Mesendoderm (in vitro differentiated cells): ENCODE results near the gene SPART.
A peak's percentile ranks its signal among the peaks of the same experiment; 100 is the strongest.
"Not testable (repeated sequence)": the region's sequence is repeated elsewhere in the genome, so short reads cannot be mapped to it uniquely, and the experiment has no call there.

Experiments
- DNase-seq: peaks from one replicate; pipeline ENCODE4 v3.0.0; 2013
- H2AK5ac ChIP-seq: 2 replicates; pipeline ENCODE4 v1.6.1; 2013; ENCODE audit warnings: low read length, inconsistent platforms
- H2BK120ac ChIP-seq: 2 replicates; pipeline ENCODE4 v1.6.1; 2013; ENCODE audit warnings: low read depth, mild to moderate bottlenecking, low read length, moderate library complexity, mixed read lengths
- H2BK15ac ChIP-seq: replicated peaks from 2 replicates; pipeline ENCODE4 v1.6.1; 2013; ENCODE audit warnings: low read depth, mild to moderate bottlenecking, moderate library complexity
- H2BK5ac ChIP-seq: 2 replicates; pipeline ENCODE4 v1.6.1; 2013; ENCODE audit warnings: low read length, inconsistent platforms
- H3K18ac ChIP-seq: 2 replicates; pipeline ENCODE4 v1.6.1; 2013; ENCODE audit warnings: mild to moderate bottlenecking, low read length, mixed read lengths
- H3K23ac ChIP-seq: one replicate; pipeline ENCODE4 v1.6.1; 2013; ENCODE audit warnings: low read length
- H3K27ac ChIP-seq: 2 replicates; pipeline ENCODE4 v1.5.1; 2013; ENCODE audit warnings: low read depth, mild to moderate bottlenecking, inconsistent platforms, low read length, moderate library complexity
- H3K27me3 ChIP-seq: 2 replicates; pipeline ENCODE4 v1.6.1; 2013; ENCODE audit warnings: low read length, control low read depth, mild to moderate bottlenecking, inconsistent platforms; ENCODE audit not compliant: insufficient read depth, poor library complexity
- H3K36me3 ChIP-seq: 2 replicates; pipeline ENCODE4 v1.6.1; 2013; ENCODE audit warnings: low read length, inconsistent platforms; ENCODE audit not compliant: control insufficient read depth, insufficient read depth
- H3K4ac ChIP-seq: one replicate; pipeline ENCODE4 v1.6.1; 2013; ENCODE audit warnings: low read depth, mild to moderate bottlenecking, low read length, moderate library complexity
- H3K4me1 ChIP-seq: 2 replicates; pipeline ENCODE4 v1.6.1; 2013; ENCODE audit warnings: low read depth, low read length, inconsistent platforms; ENCODE audit not compliant: control insufficient read depth
- H3K4me2 ChIP-seq: 2 replicates; pipeline ENCODE4 v1.6.1; 2013; ENCODE audit warnings: low read length
- H3K4me3 ChIP-seq: 2 replicates; pipeline ENCODE4 v1.5.1; 2013; ENCODE audit warnings: mild to moderate bottlenecking, low read length
- H3K56ac ChIP-seq: one replicate; pipeline ENCODE4 v1.6.1; 2013; ENCODE audit warnings: low read length
- H3K79me1 ChIP-seq: 2 replicates; pipeline ENCODE4 v1.6.1; 2013; ENCODE audit warnings: low read length, inconsistent platforms
- H3K79me2 ChIP-seq: 2 replicates; pipeline ENCODE4 v1.6.1; 2013; ENCODE audit warnings: mild to moderate bottlenecking, low read length; ENCODE audit not compliant: control insufficient read depth, insufficient read depth
- H3K9ac ChIP-seq: 2 replicates; pipeline ENCODE4 v1.6.1; 2013; ENCODE audit warnings: low read length, inconsistent platforms
- H4K5ac ChIP-seq: one replicate; pipeline ENCODE4 v1.6.1; 2013; ENCODE audit warnings: low read length
- H4K8ac ChIP-seq: one replicate; pipeline ENCODE4 v1.6.1; 2013; ENCODE audit warnings: low read depth, mild to moderate bottlenecking, control low read depth, low read length, moderate library complexity
- WGBS: extraction: QIAGEN DNeasy Blood & Tissue Kit; methylation state at CpG from one replicate; pipeline ENCODE4 v1.1.7; 2013; ENCODE audit warnings: low lambda C conversion rate, missing lambda C conversion rate; ENCODE audit not compliant: insufficient coverage; ENCODE audit errors: extremely low coverage; 5-methylcytosine and 5-hydroxymethylcytosine counted together

Gene SPART

GRCh38 chr13:36299469-36299868 lies 46.7 kb downstream of the SPART start:
- Histone ChIP-seq H3K56ac (peak overlapping the region; percentile 47), H3K27ac (peak overlapping the region; percentile 60)
- not testable (repeated sequence) for H3K4me2 ChIP-seq, H3K23ac ChIP-seq, H3K79me1 ChIP-seq, H2BK15ac ChIP-seq, H3K79me2 ChIP-seq, H4K5ac ChIP-seq, DNase-seq, H2AK5ac ChIP-seq, H3K4ac ChIP-seq, H3K27me3 ChIP-seq, H3K18ac ChIP-seq, H2BK120ac ChIP-seq, H3K4me1 ChIP-seq, H3K36me3 ChIP-seq, H4K8ac ChIP-seq, H3K9ac ChIP-seq, H3K4me3 ChIP-seq, H2BK5ac ChIP-seq
- no CpG with 5 or more reads among the region's 3 CpGs for WGBS

- Histone ChIP-seq H3K79me2 (no peaks in the 10 kb centered on the region), H3K23ac (no peak overlapping the region), H2BK120ac (peak overlapping the region; percentile 39), H4K8ac (no peak overlapping the region), H3K56ac (peak overlapping the region; percentile 86), H3K4ac (peak overlapping the region; percentile 70), H2AK5ac (no peak overlapping the region), H3K36me3 (no peaks in the 10 kb centered on the region), H3K79me1 (no peaks in the 10 kb centered on the region), H3K18ac (no peak overlapping the region), H2BK5ac (no peak overlapping the region), H3K4me2 (no peak overlapping the region), H3K4me1 (no peaks in the 10 kb centered on the region), H4K5ac (no peak overlapping the region), H2BK15ac (no peak overlapping the region), H3K4me3 (no peak overlapping the region), H3K9ac (no peak overlapping the region), H3K27ac (peak overlapping the region; percentile 85), H3K27me3 (no peaks in the 10 kb centered on the region)
- peak; percentile 84 for DNase-seq
- WGBS = no CpG with 5 or more reads among the region's 4 CpGs
Observed at GRCh38 chr13:36298535-36299068, 47.6 kb downstream of the SPART start.

DNA sequence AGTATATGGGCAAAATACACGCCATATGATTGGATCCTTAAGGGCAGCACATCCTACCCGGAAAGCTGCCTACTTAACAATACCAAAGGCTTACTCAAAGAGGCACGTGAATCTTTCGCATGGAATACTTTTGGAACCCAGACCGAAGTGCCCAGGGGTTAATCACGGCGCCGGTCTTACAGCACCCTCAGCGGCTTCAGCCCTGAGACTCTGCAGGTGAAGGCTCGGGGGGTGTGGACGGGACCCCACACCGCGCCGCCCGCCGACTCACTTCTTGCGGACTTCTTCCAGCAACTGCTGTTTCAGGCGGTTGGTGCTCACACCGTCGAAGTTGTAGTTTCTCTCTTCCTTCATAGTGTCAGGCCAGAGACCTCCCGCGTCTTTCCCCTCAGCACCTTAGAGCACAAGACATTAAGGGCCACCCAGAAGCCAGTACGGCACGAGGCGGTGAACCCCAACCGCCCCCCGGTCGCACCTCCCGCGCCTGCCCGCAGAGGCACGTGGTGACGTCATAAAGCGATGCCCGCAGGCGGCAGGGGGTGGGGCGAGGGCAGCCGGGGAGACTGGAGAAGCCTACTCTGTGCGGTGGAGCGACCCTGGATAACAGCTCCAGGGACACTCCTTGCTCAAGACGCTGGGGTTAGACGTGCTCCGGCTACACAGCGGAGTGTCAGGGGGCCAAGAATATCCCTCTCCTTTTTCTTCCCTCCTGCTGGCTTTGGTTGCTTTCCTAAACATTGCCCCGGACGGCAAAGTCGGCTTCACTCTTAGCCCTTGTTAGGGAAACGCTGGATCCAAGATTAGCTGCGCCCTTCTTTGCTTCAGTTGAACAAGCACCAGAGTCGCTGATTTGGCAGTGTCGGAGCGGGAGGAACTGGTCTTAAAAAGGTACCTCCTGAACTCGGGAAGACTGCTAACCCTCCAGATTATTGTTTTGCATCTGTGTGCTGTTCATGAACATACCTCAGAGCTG lies 48.5 kb downstream of the SPART start, which contains the start of gene CCDC169:
Gene CCDC169 (minus strand): TSS at position 449 of the 973 bp plus-strand sequence. CDS start 95 bp downstream, at position 354.
- no peaks in the 10 kb centered on the region for H3K27me3 ChIP-seq
- H3K79me1 ChIP-seq = peaks cover 2% of the 10 kb centered on the region
- peak within 1 kb of the TSS; percentile 54 for H3K4me2 ChIP-seq
- H3K23ac ChIP-seq = peak within 1 kb of the TSS; percentile 91
- H3K79me2 ChIP-seq = no peaks in the 10 kb centered on the region
- no peaks in the 10 kb centered on the region for H3K36me3 ChIP-seq
- H3K9ac ChIP-seq = peak within 1 kb of the TSS; percentile 79
- H3K27ac ChIP-seq = peak within 1 kb of the TSS; percentile 85
- peak within 1 kb of the TSS; percentile 48 for H3K4ac ChIP-seq
- no peak within 1 kb of the TSS for H4K5ac ChIP-seq
- peak within 1 kb of the TSS; percentile 74 for H2BK15ac ChIP-seq
- no peak within 1 kb of the TSS for H2AK5ac ChIP-seq
- DNase-seq = peak; percentile 89
- peak within 1 kb of the TSS; percentile 86 for H3K56ac ChIP-seq
- H4K8ac ChIP-seq = no peak within 1 kb of the TSS
- peak within 1 kb of the TSS; percentile 40 for H2BK5ac ChIP-seq
- no peaks in the 10 kb centered on the region for H3K4me1 ChIP-seq
- H3K18ac ChIP-seq = no peak within 1 kb of the TSS
- H2BK120ac ChIP-seq = no peak within 1 kb of the TSS
- no CpG with 5 or more reads among the region's 53 CpGs for WGBS
- peak within 1 kb of the TSS; percentile 50 for H3K4me3 ChIP-seq

- Histone ChIP-seq H3K18ac (no peak overlapping the region), H2AK5ac (no peak overlapping the region), H3K79me1 (peaks cover 3% of the 10 kb centered on the region), H3K4me2 (no peak overlapping the region), H3K4me3 (no peak overlapping the region), H3K9ac (no peak overlapping the region), H3K27me3 (no peaks in the 10 kb centered on the region), H2BK120ac (no peak overlapping the region), H2BK5ac (no peak overlapping the region), H3K79me2 (no peaks in the 10 kb centered on the region), H3K36me3 (no peaks in the 10 kb centered on the region), H4K8ac (no peak overlapping the region), H3K23ac (no peak overlapping the region), H3K4me1 (no peaks in the 10 kb centered on the region), H2BK15ac (no peak overlapping the region), H4K5ac (no peak overlapping the region), H3K56ac (no peak overlapping the region), H3K4ac (peak overlapping the region; percentile 31), H3K27ac (no peak overlapping the region)
- no CpG with 5 or more reads among the region's 3 CpGs for WGBS
- peak; percentile 19 for DNase-seq
Observed at GRCh38 chr13:36294096-36294495, 52.1 kb downstream of the SPART start.

GRCh38 chr13:36293497-36293896 lies 52.7 kb downstream of the SPART start:
- no peak overlapping the region for H3K56ac ChIP-seq
- H3K9ac ChIP-seq = no peak overlapping the region
- H3K27me3 ChIP-seq = no peaks in the 10 kb centered on the region
- H3K18ac ChIP-seq = no peak overlapping the region
- H3K36me3 ChIP-seq = no peaks in the 10 kb centered on the region
- DNase-seq = peak; percentile 32
- no peak overlapping the region for H2AK5ac ChIP-seq
- H3K79me1 ChIP-seq = peaks cover 3% of the 10 kb centered on the region
- H3K4ac ChIP-seq = no peak overlapping the region
- H2BK15ac ChIP-seq = no peak overlapping the region
- H3K4me2 ChIP-seq = no peak overlapping the region
- no peak overlapping the region for H2BK5ac ChIP-seq
- no peak overlapping the region for H3K4me3 ChIP-seq
- no peaks in the 10 kb centered on the region for H3K4me1 ChIP-seq
- H4K5ac ChIP-seq = no peak overlapping the region
- H3K79me2 ChIP-seq = no peaks in the 10 kb centered on the region
- H4K8ac ChIP-seq = no peak overlapping the region
- no peak overlapping the region for H2BK120ac ChIP-seq
- WGBS = no CpG with 5 or more reads among the region's 1 CpG
- H3K27ac ChIP-seq = no peak overlapping the region
- H3K23ac ChIP-seq = no peak overlapping the region
